Gastroesophageal sphincter (tissue), 4 donors: Measurements from ENCODE around the gene METRN. TPM values are rescaled to one million over a fixed set of nuclear protein-coding genes. Genes with fewer than 3 reads are reported as not detected.

Experiments
- ATAC-seq: fragments of 150-250 bp; one replicate; pipeline ENCODE4 v1.9.1; 2016; ENCODE audit warnings: mild to moderate bottlenecking, moderate library complexity
- H3K27ac ChIP-seq, 4 donors: fragments of 200-600 bp; sonication (generic) in 3 of 4; 1 replicate in 3 of 4; 2 replicates in 1 of 4; pipeline ENCODE4 v1.5.1; 2016 to 2019
- H3K27me3 ChIP-seq: fragments of 200-600 bp; sonication (generic); one replicate; pipeline ENCODE4 v1.5.1; 2019
- H3K36me3 ChIP-seq, 2 donors: fragments of 200-600 bp; sonication (generic); one replicate each; pipeline ENCODE4 v1.5.1; 2019; ENCODE audit warnings: control low read depth in 1 of 2
- H3K4me1 ChIP-seq, 3 donors: fragments of 200-600 bp; sonication (generic); 1 replicate in 2 of 3; 2 replicates in 1 of 3; pipeline ENCODE4 v1.5.1; 2016 to 2019; ENCODE audit warnings: control low read depth in 2 of 3
- H3K4me3 ChIP-seq, 2 donors: fragments of 200-600 bp; sonication (generic); one replicate each; pipeline ENCODE4 v1.5.1; 2019; ENCODE audit warnings: mild to moderate bottlenecking in 1 of 2, moderate library complexity in 1 of 2
- H3K9me3 ChIP-seq, 3 donors: fragments of 200-600 bp; sonication (generic); one replicate each; pipeline ENCODE4 v1.5.1; 2017 to 2019; ENCODE audit warnings: control low read depth in 2 of 3
- CTCF ChIP-seq, 4 experiments: fragments of 200-600 bp in 2 of 4; fragments of 450-650 bp in 2 of 4; sonication (generic) in 1 of 4; IDR thresholded peaks; one replicate each; pipeline ENCODE4 v1.5.1; 2017 to 2019; ENCODE audit warnings: antibody characterized with exemption in 4 of 4, mild to moderate bottlenecking in 2 of 4, moderate library complexity in 2 of 4
- EP300 ChIP-seq: sonication (generic); formaldehyde crosslinking; IDR thresholded peaks from one replicate; pipeline ENCODE4 v1.6.1; 2017; ENCODE audit warnings: antibody characterized with exemption, mild to moderate bottlenecking
- POLR2A ChIP-seq, 2 donors: fragments of 450-650 bp; IDR thresholded peaks; one replicate each; pipeline ENCODE4 v1.6.1; 2017; ENCODE audit warnings: antibody characterized with exemption in 2 of 2, mild to moderate bottlenecking in 2 of 2, moderate library complexity in 1 of 2
- POLR2AphosphoS5 ChIP-seq: sonication (generic); formaldehyde crosslinking; IDR thresholded peaks from one replicate; pipeline ENCODE4 v1.6.1; 2017; ENCODE audit warnings: antibody characterized with exemption
- WGBS, 2 donors: methylation state at CpG; one replicate each; pipeline ENCODE4 v1.1.5; 2018; ENCODE audit warnings: low coverage in 1 of 2; 5-methylcytosine and 5-hydroxymethylcytosine counted together
- total RNA-seq, 4 donors: library from RNA; depleted of rRNA; stranded (reverse); fragments of >200 nt; gene quantifications; one replicate each; pipeline ENCODE4 v1.1.0, GENCODE V29; 2016

The METRN gene
- total RNA-seq, 4 donors from 2014 or later, result 22.6 to 77.7 (median 63.8) TPM

- peak overlapping the region in 1 of 2 donors; percentile 29 for H3K4me3 ChIP-seq
- peaks cover 0 to 40% (median 13%) of the 10 kb centered on the region in 3 donors for H3K4me1 ChIP-seq
- no peak for TF ChIP-seq POLR2AphosphoS5
- TF ChIP-seq EP300, result no peak
- TF ChIP-seq CTCF (IDR thresholded peaks at IDR 0.05), result no peak
- TF ChIP-seq POLR2A (IDR thresholded peaks at IDR 0.05), result no peak
- H3K36me3 ChIP-seq, result no peaks in the 10 kb centered on the region
- ATAC-seq, result no peak
- no peaks in the 10 kb centered on the region for H3K9me3 ChIP-seq
- H3K27ac ChIP-seq, result no peak overlapping the region
- no CpG with 5 or more reads among the region's 71 CpGs for WGBS, 2 donors
- H3K27me3 ChIP-seq, result peaks cover 89% of the 10 kb centered on the region
Observed at GRCh38 chr16:695355-696089, 19.4 kb upstream of the METRN start.

- Histone ChIP-seq H3K27me3 (peaks cover 100% of the 10 kb centered on the region), H3K4me3 (no peak overlapping the region), H3K36me3 (no peaks in the 10 kb centered on the region), H3K27ac (no peak overlapping the region), H3K4me1 (peaks cover 0 to 32% (median 14%) of the 10 kb centered on the region in 3 donors), H3K9me3 (no peaks in the 10 kb centered on the region)
- WGBS, 2 donors, result 56% methylated on average over 9 of the region's 19 CpGs; no CpG with 5 or more reads in 1 of the 2 donors
- ATAC-seq, result no peak
- TF ChIP-seq POLR2A (IDR thresholded peaks at IDR 0.05), result no peak
- no peak for TF ChIP-seq POLR2AphosphoS5
Observed at GRCh38 chr16:698911-699671, 15.8 kb upstream of the METRN start.

GRCh38 chr16:700684-701584 is 14.0 kb upstream of the METRN start:
- no peak for TF ChIP-seq POLR2A (IDR thresholded peaks at IDR 0.05)
- no peak for TF ChIP-seq POLR2AphosphoS5
- TF ChIP-seq CTCF (IDR thresholded peaks at IDR 0.05), result no peak
- TF ChIP-seq EP300, result no peak
- peak; percentile 67 for ATAC-seq
- no peak overlapping the region for H3K4me3 ChIP-seq
- no peaks in the 10 kb centered on the region for H3K9me3 ChIP-seq
- no peak overlapping the region for H3K27ac ChIP-seq
- peaks cover 100% of the 10 kb centered on the region for H3K27me3 ChIP-seq
- peaks cover 0 to 24% (median 3%) of the 10 kb centered on the region in 3 donors for H3K4me1 ChIP-seq
- no peaks in the 10 kb centered on the region for H3K36me3 ChIP-seq
- no CpG with 5 or more reads among the region's 76 CpGs for WGBS, 2 donors

GRCh38 chr16:702341-702740 is 12.6 kb upstream of the METRN start:
- H3K27me3 ChIP-seq, result peaks cover 100% of the 10 kb centered on the region
- no peaks in the 10 kb centered on the region for H3K36me3 ChIP-seq
- 84 to 88% methylated on average over 6 to 11 of the region's 19 CpGs for WGBS, 2 donors
- no peak overlapping the region for H3K27ac ChIP-seq
- H3K9me3 ChIP-seq, result no peaks in the 10 kb centered on the region
- no peak for TF ChIP-seq CTCF (IDR thresholded peaks at IDR 0.05)
- no peak for TF ChIP-seq POLR2AphosphoS5
- no peak for TF ChIP-seq POLR2A (IDR thresholded peaks at IDR 0.05)
- no peak for TF ChIP-seq EP300
- no peak for ATAC-seq
- no peak overlapping the region for H3K4me3 ChIP-seq
- H3K4me1 ChIP-seq, result peaks cover 0 to 32% (median 7%) of the 10 kb centered on the region in 3 donors

- TF ChIP-seq POLR2A (IDR thresholded peaks at IDR 0.05), result no peak
- no peak for TF ChIP-seq CTCF (IDR thresholded peaks at IDR 0.05)
- TF ChIP-seq POLR2AphosphoS5, result no peak
- no peak for TF ChIP-seq EP300
- Histone ChIP-seq H3K4me3 (no peak overlapping the region), H3K27me3 (peaks cover 100% of the 10 kb centered on the region), H3K9me3 (no peaks in the 10 kb centered on the region), H3K4me1 (peaks cover 0 to 32% (median 7%) of the 10 kb centered on the region in 3 donors), H3K27ac (no peak overlapping the region), H3K36me3 (no peaks in the 10 kb centered on the region)
- ATAC-seq, result no peak
- WGBS, 2 donors, result 100% methylated on average over 1 of the region's 12 CpGs; no CpG with 5 or more reads in 1 of the 2 donors
Observed at GRCh38 chr16:703406-703805, 11.5 kb upstream of the METRN start.
